ENCODE measurements around the gene ZNF625.
"Not testable (repeated sequence)": the region's sequence is repeated elsewhere in the genome, so short reads cannot be mapped to it uniquely, and the experiment has no call there.

Gene ZNF625

GRCh38 chr19:12137221-12137940 lies 19.2 kb downstream of the ZNF625 start:
- DNase-seq = peak; percentile 25

- DNase-seq = no peak
These were observed 23.5 kb downstream of the ZNF625 start for GRCh38 chr19:12133069-12133468.

GRCh38 chr19:12126707-12127106 lies 29.8 kb downstream of the ZNF625 start:
- peak; percentile 19 for DNase-seq

GRCh38 chr19:12117201-12117970 lies 39.1 kb downstream of the ZNF625 start:
- DNase-seq = no peak

GRCh38 chr19:12113121-12113520 lies 43.4 kb downstream of the ZNF625 start:
- no peak for DNase-seq

- no peak for DNase-seq
These were observed 43.8 kb downstream of the ZNF625 start for GRCh38 chr19:12112701-12113100.

- no peak for DNase-seq
These were observed 44.4 kb downstream of the ZNF625 start for GRCh38 chr19:12111943-12112637.

- no peak for DNase-seq
These were observed 45.4 kb downstream of the ZNF625 start for GRCh38 chr19:12111176-12111575.

- DNase-seq = not testable (repeated sequence)
These were observed 52.6 kb downstream of the ZNF625 start for GRCh38 chr19:12103909-12104308.

GRCh38 chr19:12098040-12098439 lies 58.5 kb downstream of the ZNF625 start:
- peak; percentile 44 for DNase-seq

GRCh38 chr19:12095111-12095790 lies 61.3 kb downstream of the ZNF625 start:
- DNase-seq = no peak
